HEK293 (cell line): ENCODE measurements around the gene MPP4.

ENCODE experiments used
- CTCF ChIA-PET: fragments of 350-600 bp; formaldehyde crosslinking; extraction: SDS; loops from one replicate; lab custom pipeline; 2021; ENCODE audit warnings: antibody characterized with exemption; lab: Yijun Ruan, JAX
- POLR2A ChIA-PET: fragments of 300-600 bp; formaldehyde crosslinking; extraction: SDS; loops from one replicate; lab custom pipeline; 2020; ENCODE audit warnings: antibody characterized with exemption, inconsistent platforms; lab: Yijun Ruan, JAX
- H3K27ac ChIP-seq: fragments of 200-500 bp; sonication (Bioruptor generic); 2 replicates; pipeline ENCODE4 v1.5.1; 2014; ENCODE audit warnings: low read depth, low read length, control low read depth, inconsistent platforms; ENCODE audit errors: extremely low read depth
- H3K36me3 ChIP-seq, 2 experiments: fragments of 200-500 bp in 1 of 2; sonication (Bioruptor generic) in 1 of 2; 1 replicate in 1 of 2; 2 replicates in 1 of 2; pipeline ENCODE4 v1.5.1; 2014 to 2017; ENCODE audit warnings: inconsistent platforms in 2 of 2, low read length in 2 of 2; ENCODE audit not compliant: control insufficient read depth in 2 of 2, insufficient read depth in 1 of 2
- H3K4me1 ChIP-seq: fragments of 200-500 bp; sonication (Bioruptor generic); 2 replicates; pipeline ENCODE4 v1.5.1; 2014; ENCODE audit warnings: mild to moderate bottlenecking, low read length, inconsistent platforms; ENCODE audit not compliant: control insufficient read depth, insufficient read depth
- H3K4me3 ChIP-seq: 2 replicates; pipeline ENCODE4 v1.5.1; 2011; ENCODE audit warnings: low read depth, mild to moderate bottlenecking, control low read depth, low read length, moderate library complexity
- H3K9me3 ChIP-seq: fragments of 200-500 bp; sonication (Bioruptor generic); 2 replicates; pipeline ENCODE4 v1.5.1; 2014; ENCODE audit warnings: low read depth, low read length, inconsistent platforms; ENCODE audit not compliant: control insufficient read depth, insufficient read depth
- AEBP2 ChIP-seq: fragments of 450-650 bp; formaldehyde crosslinking; IDR thresholded peaks from 2 replicates; pipeline ENCODE4 v1.5.1; 2016; ENCODE audit warnings: missing biosample characterization, missing genetic modification characterization, borderline replicate concordance
- CTCF ChIP-seq: fragments of 450-650 bp; formaldehyde crosslinking; IDR thresholded peaks from 2 replicates; pipeline ENCODE4 v1.5.1; 2016; ENCODE audit warnings: missing biosample characterization, missing genetic modification characterization
- ELK4 ChIP-seq: IDR thresholded peaks from 2 replicates; pipeline ENCODE4 v1.6.1; 2011; ENCODE audit warnings: mild to moderate bottlenecking, low read depth, low read length, borderline replicate concordance
- GLI4 ChIP-seq: fragments of 450-650 bp; formaldehyde crosslinking; IDR thresholded peaks from 2 replicates; pipeline ENCODE4 v1.5.1; 2016; ENCODE audit warnings: missing biosample characterization, missing genetic modification characterization
- IKZF3 ChIP-seq: fragments of 450-650 bp; IDR thresholded peaks from 2 replicates; pipeline ENCODE4 v1.5.0; 2018; ENCODE audit warnings: missing biosample characterization, mild to moderate bottlenecking, missing genetic modification characterization, moderate library complexity
- PBX3 ChIP-seq: sonication (generic); formaldehyde crosslinking; IDR thresholded peaks from 2 replicates; pipeline ENCODE4 v1.8.1; 2022; ENCODE audit warnings: mild to moderate bottlenecking, moderate library complexity, missing genetic modification reagents
- TSHZ1 ChIP-seq: fragments of 450-650 bp; formaldehyde crosslinking; IDR thresholded peaks from 2 replicates; pipeline ENCODE4 v1.5.1; 2016; ENCODE audit warnings: missing biosample characterization, missing genetic modification characterization, borderline replicate concordance
- ZBTB17 ChIP-seq: fragments of 450-650 bp; formaldehyde crosslinking; IDR thresholded peaks from 2 replicates; pipeline ENCODE4 v1.5.1; 2016; ENCODE audit warnings: missing biosample characterization, missing genetic modification characterization
- ZBTB48 ChIP-seq: fragments of 450-650 bp; formaldehyde crosslinking; IDR thresholded peaks from 2 replicates; pipeline ENCODE4 v1.5.1; 2016; ENCODE audit warnings: missing biosample characterization, missing genetic modification characterization
- ZFHX2 ChIP-seq: fragments of 450-650 bp; formaldehyde crosslinking; conservative IDR thresholded peaks from 2 replicates; pipeline ENCODE4 v1.5.1; 2016; ENCODE audit warnings: missing biosample characterization, missing genetic modification characterization
- ZIC2 ChIP-seq: fragments of 450-650 bp; formaldehyde crosslinking; IDR thresholded peaks from 2 replicates; pipeline ENCODE4 v1.5.1; 2016; ENCODE audit warnings: missing biosample characterization, missing genetic modification characterization
- ZNF138 ChIP-seq: fragments of 450-650 bp; formaldehyde crosslinking; IDR thresholded peaks from 2 replicates; pipeline ENCODE4 v1.5.1; 2016; ENCODE audit warnings: missing biosample characterization, missing genetic modification characterization, borderline replicate concordance
- ZNF202 ChIP-seq: fragments of 450-650 bp; formaldehyde crosslinking; IDR thresholded peaks from 2 replicates; pipeline ENCODE4 v1.5.1; 2016; ENCODE audit warnings: missing biosample characterization, missing genetic modification characterization, borderline replicate concordance
- ZNF24 ChIP-seq: fragments of 450-650 bp; formaldehyde crosslinking; IDR thresholded peaks from 2 replicates; pipeline ENCODE4 v1.5.1; 2016; ENCODE audit warnings: missing biosample characterization, missing genetic modification characterization
- ZNF274 ChIP-seq, 2 experiments: fragments of 200-500 bp in 1 of 2; fragments of 450-650 bp in 1 of 2; sonication (Bioruptor generic) in 1 of 2; formaldehyde crosslinking in 1 of 2; IDR thresholded peaks; 2 replicates each; pipeline versions ENCODE4 v1.5.1 to v1.6.1; 2014 to 2016; ENCODE audit warnings: borderline replicate concordance in 1 of 2, inconsistent platforms in 1 of 2, low read length in 1 of 2, missing biosample characterization in 1 of 2, missing genetic modification characterization in 1 of 2
- ZNF354C ChIP-seq: fragments of 450-650 bp; formaldehyde crosslinking; IDR thresholded peaks from 2 replicates; pipeline ENCODE4 v1.5.1; 2016; ENCODE audit warnings: missing biosample characterization, missing genetic modification characterization, low read depth, borderline replicate concordance
- ZNF362 ChIP-seq: fragments of 450-650 bp; formaldehyde crosslinking; IDR thresholded peaks from 2 replicates; pipeline ENCODE4 v1.5.1; 2016; ENCODE audit warnings: missing biosample characterization, missing genetic modification characterization
- ZNF37A ChIP-seq: fragments of 450-650 bp; IDR thresholded peaks from 2 replicates; pipeline ENCODE4 v1.5.1; 2018; ENCODE audit warnings: missing biosample characterization, missing genetic modification characterization
- ZNF394 ChIP-seq: fragments of 450-650 bp; formaldehyde crosslinking; IDR thresholded peaks from 2 replicates; pipeline ENCODE4 v1.5.1; 2016; ENCODE audit warnings: missing biosample characterization, missing genetic modification characterization, mild to moderate bottlenecking, moderate library complexity, borderline replicate concordance
- ZNF416 ChIP-seq: fragments of 450-650 bp; formaldehyde crosslinking; IDR thresholded peaks from 2 replicates; pipeline ENCODE4 v1.5.1; 2016; ENCODE audit warnings: missing biosample characterization, missing genetic modification characterization
- ZNF433 ChIP-seq: fragments of 450-650 bp; formaldehyde crosslinking; IDR thresholded peaks from 2 replicates; pipeline ENCODE4 v1.5.1; 2016; ENCODE audit warnings: missing biosample characterization, missing genetic modification characterization, low read depth
- ZNF629 ChIP-seq: fragments of 450-650 bp; formaldehyde crosslinking; IDR thresholded peaks from 2 replicates; pipeline ENCODE4 v1.5.1; 2017; ENCODE audit warnings: missing biosample characterization, missing genetic modification characterization
- ZNF704 ChIP-seq: fragments of 450-650 bp; formaldehyde crosslinking; IDR thresholded peaks from 2 replicates; pipeline ENCODE4 v1.5.1; 2016; ENCODE audit warnings: missing biosample characterization, missing genetic modification characterization
- ZNF768 ChIP-seq: fragments of 450-650 bp; formaldehyde crosslinking; IDR thresholded peaks from 2 replicates; pipeline ENCODE4 v1.5.1; 2018; ENCODE audit warnings: missing biosample characterization, mild to moderate bottlenecking, missing genetic modification characterization

Gene MPP4

GRCh38 chr2:201734111-201734510, 35.7 kb upstream of the MPP4 start:
- no peaks in the 10 kb centered on the region; the same call in 1 of the 2 replicates for H3K9me3 ChIP-seq
- no peak overlapping the region for H3K4me3 ChIP-seq
- TF ChIP-seq ZNF768 (tag by site-specific recombination): no peak
- TF ChIP-seq ZIC2 (tag by site-specific recombination): no peak
- TF ChIP-seq GLI4 (tag by site-specific recombination): no peak
- TF ChIP-seq PBX3 (CRISPR knock-in tag): no peak
- no peak for TF ChIP-seq ZNF362 (tag by site-specific recombination)
- TF ChIP-seq ZNF24 (tag by site-specific recombination): no peak
- no peak for TF ChIP-seq ZNF37A (tag by site-specific recombination)
- TF ChIP-seq ZNF354C: no peak
- TF ChIP-seq ZNF394 (tag by site-specific recombination): no peak
- no peak for TF ChIP-seq ZNF416 (tag by site-specific recombination)
- no peak for TF ChIP-seq ZNF629 (tag by site-specific recombination)
- TF ChIP-seq ZNF138 (tag by site-specific recombination): no peak
- TF ChIP-seq ZNF274 (IDR thresholded peaks at IDR 0.05; ENCODE audit: low read length): no peak
- no peak for TF ChIP-seq ZNF274 (tag by site-specific recombination; IDR thresholded peaks at IDR 0.05; ENCODE audit: borderline replicate concordance)
- no peak for TF ChIP-seq ZBTB17 (tag by site-specific recombination)
- no peak for TF ChIP-seq ZFHX2 (tag by site-specific recombination)
- H3K4me1 ChIP-seq: no peaks in the 10 kb centered on the region
- ChIA-PET POLR2A (no interaction called here), CTCF (interaction anchor here (0.6 to 1.7 kb wide), 2 partner anchors 502 to 1654 kb away, joined by 3 to 5 read pairs; no protein-coding TSS in a partner anchor)
- no peak overlapping the region for H3K27ac ChIP-seq
- H3K36me3 ChIP-seq: peaks cover 35 to 70% of the 10 kb centered on the region in 2 experiments

GRCh38 chr2:201733544-201733943, 35.1 kb upstream of the MPP4 start:
- POLR2A ChIA-PET: no interaction called here
- Histone ChIP-seq H3K27ac (no peak overlapping the region), H3K36me3 (peaks cover 37 to 71% of the 10 kb centered on the region in 2 experiments), H3K4me1 (no peaks in the 10 kb centered on the region), H3K9me3 (no peaks in the 10 kb centered on the region; the same call in 1 of the 2 replicates), H3K4me3 (no peak overlapping the region)
- CTCF ChIA-PET: interaction anchor here (1.7 kb wide), 1 partner anchor 501 kb away, joined by 5 read pairs; no protein-coding TSS in a partner anchor
- no peak for TF ChIP-seq AEBP2 (tag by site-specific recombination)
- TF ChIP-seq CTCF: no peak
- no peak for TF ChIP-seq ZNF202
- TF ChIP-seq ZNF704 (tag by site-specific recombination): no peak
- TF ChIP-seq ELK4: no peak
- TF ChIP-seq TSHZ1 (tag by site-specific recombination): no peak
- TF ChIP-seq ZNF433: no peak
- TF ChIP-seq IKZF3 (tag by site-specific recombination): no peak
- no peak for TF ChIP-seq ZBTB48
